DMS153 treated with DMSO at 0.1 percent for 48 hours (cell line): Measurements from ENCODE around the gene ELP5.

Experiments
- DNase-seq: peaks from one replicate; lab custom pipeline; 2025; ENCODE audit not compliant: unreplicated experiment; lab: John Stamatoyannopoulos, UW

The ELP5 gene

DNA sequence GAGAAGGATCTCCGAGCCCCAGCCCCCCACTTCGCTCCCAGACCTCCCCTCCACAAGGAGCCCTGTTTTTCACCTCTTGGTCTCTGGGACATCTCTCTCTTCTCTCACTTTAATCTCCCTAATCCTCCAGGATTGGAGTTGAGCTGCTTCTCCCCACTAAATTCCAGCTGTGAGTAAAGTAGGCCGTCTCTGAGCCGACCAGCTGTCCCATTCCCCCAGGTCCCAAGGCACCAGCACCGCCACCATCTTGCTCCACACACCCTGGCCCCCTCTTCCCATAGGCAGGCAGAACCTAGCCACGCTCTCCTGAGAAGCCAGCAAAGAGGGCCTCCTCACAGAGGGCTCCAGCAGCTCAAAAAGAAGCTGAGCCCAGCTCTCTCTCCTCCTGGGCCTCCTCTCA lies 33.3 kb upstream of the ELP5 start:
- DNase-seq = no peak

DNA sequence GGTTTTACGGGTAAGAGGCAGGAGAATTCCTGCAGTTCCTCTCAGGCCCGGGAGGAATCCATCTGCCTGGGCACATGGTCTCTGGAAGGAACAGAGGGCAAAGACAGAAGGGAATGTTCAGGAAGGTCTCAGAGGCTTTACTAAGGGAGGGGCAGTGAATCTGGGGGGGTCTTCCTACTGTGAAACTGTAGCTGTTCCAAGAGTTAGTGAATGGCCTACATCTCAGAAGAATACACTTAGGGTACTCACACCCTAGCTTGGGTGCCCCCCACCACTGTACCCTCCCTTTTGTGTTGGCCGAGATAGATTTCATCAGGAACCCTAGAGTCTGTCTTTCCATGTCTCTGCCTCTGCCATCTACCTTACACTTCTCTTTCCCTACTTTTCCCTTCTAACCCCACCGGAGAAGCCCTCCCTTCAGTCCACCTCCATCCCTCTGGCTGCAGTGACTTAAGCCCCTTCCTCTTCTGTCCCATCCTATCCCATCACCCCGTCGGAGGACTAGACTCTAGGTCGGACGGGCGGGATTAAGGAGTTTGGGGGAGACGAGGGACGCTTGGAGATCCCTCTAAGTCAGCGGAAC lies 32.7 kb upstream of the ELP5 start:
- no peak for DNase-seq

DNA sequence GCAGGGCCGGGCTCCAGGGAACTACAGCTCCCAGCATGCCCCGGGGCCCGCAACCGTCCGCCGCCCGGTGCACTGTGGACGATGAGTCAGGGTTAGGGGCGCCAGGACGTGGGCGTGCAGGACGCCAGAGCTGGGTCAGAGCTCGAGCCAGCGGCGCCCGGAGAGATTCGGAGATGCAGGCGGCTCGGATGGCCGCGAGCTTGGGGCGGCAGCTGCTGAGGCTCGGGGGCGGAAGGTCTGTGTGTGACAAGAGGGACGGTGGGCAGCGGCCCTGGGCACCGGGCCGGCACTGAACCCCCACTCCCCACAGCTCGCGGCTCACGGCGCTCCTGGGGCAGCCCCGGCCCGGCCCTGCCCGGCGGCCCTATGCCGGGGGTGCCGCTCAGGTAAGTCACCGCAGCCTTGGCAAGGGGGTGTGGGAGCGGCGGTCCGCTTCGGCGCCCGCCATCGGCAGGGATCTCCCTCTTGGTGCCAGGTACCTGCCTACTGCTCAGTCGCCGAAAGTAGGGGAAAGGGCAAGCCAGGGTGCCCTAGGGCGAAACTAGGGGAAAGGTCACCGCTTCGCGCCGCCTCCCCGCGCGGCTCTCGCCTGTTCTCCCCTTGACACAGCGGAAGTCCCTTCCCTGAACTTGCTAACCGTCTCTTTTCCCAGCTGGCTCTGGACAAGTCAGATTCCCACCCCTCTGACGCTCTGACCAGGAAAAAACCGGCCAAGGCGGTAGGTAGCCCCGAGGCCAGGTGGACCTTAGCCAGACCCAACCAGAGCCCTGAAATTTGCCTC lies 32.0 kb upstream of the ELP5 start, which contains the start of the genes ACADVL and DLG4:
Gene ACADVL (plus strand): TSS at position 127 of the 781 bp plus-strand sequence. CDS start 47 bp downstream, at position 174.
Gene DLG4 (minus strand): TSS at position 25 of the 781 bp plus-strand sequence.
- DNase-seq = peak; percentile 10

DNA sequence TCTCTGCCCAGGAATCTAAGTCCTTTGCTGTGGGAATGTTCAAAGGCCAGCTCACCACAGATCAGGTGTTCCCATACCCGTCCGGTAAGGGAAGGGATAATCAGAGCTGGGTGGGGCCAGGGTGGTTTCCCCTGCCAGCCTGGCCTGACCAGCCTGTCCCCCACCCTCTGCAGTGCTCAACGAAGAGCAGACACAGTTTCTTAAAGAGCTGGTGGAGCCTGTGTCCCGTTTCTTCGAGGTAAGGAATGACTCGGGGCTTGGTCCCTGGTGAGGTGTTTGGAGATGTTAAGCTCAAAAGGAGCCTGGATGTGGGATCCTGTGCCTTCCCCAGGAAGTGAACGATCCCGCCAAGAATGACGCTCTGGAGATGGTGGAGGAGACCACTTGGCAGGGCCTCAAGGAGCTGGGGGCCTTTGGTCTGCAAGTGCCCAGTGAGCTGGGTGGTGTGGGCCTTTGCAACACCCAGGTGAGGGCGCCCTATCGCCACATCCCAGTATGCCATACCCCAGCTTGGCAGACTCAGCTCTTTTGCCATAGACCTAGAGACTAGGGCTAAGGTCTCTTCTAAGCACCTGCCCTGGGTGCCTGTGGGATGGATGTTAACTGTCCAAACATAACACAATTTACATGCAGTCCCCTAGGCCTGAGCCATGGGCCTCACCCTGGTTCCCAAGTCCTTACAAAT lies 31.3 kb upstream of the ELP5 start:
- DNase-seq = no peak

- DNase-seq = no peak
These were observed 30.5 kb upstream of the ELP5 start for GRCh38 chr17:7221278-7222092.

DNA sequence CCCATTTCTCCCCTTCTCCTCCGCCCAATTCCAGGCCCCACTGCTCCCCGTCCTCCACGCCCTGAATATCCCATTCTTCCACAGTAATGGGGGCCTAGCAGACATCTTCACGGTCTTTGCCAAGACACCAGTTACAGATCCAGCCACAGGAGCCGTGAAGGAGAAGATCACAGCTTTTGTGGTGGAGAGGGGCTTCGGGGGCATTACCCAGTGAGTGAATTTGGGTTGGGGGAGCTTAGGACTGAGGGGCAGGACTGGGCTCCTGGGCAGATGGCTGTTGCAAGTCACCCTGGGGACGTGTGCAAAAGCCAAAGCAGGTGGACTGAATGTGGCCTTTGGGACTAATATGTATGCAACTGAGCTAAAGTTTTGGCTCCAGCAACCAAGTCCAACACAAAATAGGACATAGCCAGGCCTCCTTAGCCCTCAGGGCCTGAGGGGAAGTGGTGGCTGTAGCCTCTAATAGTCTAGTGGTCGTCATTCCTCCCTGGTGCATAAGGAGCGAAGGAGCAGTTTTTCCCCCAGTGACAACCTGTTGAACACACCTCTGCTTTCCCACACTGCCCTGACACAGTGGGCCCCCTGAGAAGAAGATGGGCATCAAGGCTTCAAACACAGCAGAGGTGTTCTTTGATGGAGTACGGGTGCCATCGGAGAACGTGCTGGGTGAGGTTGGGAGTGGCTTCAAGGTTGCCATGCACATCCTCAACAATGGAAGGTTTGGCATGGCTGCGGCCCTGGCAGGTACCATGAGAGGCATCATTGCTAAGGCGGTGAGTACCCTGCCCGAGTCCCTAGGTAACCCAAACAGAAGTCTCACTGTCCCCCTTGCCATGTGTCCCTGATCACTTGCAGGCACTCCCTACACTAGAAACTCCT lies 29.7 kb upstream of the ELP5 start:
- DNase-seq = no peak

- DNase-seq = no peak
These were observed 29.1 kb upstream of the ELP5 start for GRCh38 chr17:7222972-7223292.

DNA sequence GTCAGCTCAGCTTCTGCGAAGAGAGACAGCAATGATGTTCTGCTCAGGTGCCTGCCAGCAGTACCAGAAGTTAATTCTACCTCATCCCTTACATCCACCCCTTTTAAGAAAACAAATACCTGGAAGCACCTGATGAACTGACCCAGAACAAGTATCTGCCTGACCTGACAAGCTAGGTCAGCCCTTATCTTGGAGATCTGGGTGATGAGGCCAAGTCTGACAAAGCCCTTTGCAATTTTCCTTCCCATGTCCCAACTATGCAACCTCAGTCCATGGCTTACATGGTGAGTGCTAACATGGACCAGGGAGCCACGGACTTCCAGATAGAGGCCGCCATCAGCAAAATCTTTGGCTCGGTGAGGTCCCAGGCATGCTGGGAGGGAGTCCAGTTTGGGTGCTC lies 28.6 kb upstream of the ELP5 start:
- DNase-seq = no peak

DNA sequence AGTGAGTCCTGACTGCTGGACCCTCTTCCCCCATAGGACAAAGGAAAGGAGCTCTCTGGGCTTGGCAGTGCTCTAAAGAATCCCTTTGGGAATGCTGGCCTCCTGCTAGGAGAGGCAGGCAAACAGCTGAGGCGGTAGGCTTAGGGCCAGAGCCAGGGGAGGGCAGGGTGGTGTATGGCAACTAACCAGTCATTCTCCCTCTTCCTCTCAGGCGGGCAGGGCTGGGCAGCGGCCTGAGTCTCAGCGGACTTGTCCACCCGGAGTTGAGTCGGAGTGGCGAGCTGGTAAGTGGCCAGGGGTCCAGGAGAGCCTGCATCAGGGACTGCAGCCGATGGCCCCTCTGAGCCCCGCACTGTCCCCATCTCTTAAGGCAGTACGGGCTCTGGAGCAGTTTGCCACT lies 27.9 kb upstream of the ELP5 start:
- no peak for DNase-seq

- DNase-seq = no peak
These were observed 27.3 kb upstream of the ELP5 start for GRCh38 chr17:7224661-7225111.

- DNase-seq = no peak
These were observed 26.2 kb upstream of the ELP5 start for GRCh38 chr17:7225711-7226331.

- no peak for DNase-seq
These were observed 25.0 kb upstream of the ELP5 start for GRCh38 chr17:7226721-7227710.

DNA sequence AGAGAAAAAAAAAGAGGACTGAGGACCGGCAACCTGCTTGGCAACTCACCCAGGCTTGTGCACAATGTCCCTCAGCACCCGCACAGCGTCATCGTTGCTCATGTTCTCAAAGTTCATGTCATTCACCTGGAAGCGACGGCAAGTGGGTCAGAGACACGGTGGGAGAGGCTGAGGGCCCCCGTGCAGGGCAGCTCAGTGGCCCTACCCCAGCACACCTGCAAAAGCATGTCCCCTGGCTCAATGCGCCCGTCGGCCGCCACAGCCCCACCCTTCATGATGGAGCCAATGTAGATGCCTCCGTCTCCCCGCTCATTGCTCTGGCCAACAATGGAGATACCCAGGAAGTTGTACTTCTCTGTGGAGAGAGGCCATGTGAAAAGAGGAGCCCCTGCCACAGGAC lies 23.1 kb upstream of the ELP5 start:
- DNase-seq = no peak

GRCh38 chr17:7229504-7229903 lies 22.5 kb upstream of the ELP5 start:
- no peak for DNase-seq

DNA sequence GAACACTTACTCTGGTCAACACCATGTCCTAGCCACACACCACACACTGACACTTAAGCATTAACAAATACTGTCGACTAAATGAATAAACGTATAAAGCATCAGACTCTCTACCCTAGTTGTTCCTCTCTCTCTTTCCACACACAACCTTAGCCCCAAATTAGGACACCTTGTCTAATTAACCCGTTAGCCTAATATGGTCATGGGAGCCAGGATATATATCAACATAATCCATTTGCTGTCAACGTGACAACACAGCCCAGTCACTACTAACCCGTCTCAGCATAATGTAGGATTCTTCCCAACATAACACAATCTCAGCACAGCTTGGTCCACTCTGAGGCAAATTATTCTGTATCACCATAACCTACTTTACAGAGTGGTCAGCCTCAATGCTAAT lies 19.9 kb upstream of the ELP5 start:
- DNase-seq = no peak

- DNase-seq = no peak
These were observed 18.3 kb upstream of the ELP5 start for GRCh38 chr17:7233701-7234082.

DNA sequence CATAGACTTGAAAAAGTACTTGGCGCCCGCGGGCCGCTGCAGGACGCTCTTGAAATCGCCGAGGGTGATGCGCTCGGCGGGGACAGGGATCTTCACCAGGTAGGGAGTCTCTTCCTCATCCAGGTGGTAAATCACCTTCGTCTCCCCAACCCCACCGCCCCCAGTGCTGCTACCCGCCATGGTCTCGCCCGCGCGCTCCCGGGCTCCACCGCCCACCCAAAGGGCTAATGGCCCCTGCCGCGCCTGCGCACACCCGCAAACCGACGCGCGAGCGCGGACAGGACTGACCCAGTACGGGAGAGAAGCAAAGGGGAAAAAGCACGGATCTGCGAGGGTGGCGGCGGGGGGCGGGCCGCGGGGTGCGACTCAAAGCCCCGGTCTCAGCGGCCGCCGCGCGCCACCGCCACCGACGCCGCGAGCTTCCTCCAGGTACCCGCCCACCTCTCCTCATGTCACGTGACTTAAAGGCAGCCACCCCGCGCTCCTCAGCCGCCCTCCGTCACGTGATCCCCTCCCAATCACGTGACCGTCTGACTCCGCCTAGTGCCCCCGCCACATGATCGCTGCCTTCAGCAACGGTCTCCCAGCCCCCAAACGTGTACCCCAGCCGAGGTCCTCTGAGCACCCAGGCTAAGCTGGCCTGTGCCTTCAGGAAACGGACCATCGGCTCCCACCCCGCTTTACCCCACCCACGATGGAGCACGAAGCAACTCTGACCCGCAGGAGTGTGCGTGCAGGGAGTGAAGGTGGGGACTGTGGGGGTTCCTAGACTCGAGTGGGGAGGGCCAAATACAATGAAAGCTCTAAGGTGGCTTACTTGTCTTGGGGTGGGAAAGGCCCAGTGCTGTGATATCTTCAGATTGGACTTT lies 17.7 kb upstream of the ELP5 start, which contains the start of gene DVL2:
Gene DVL2 (minus strand): TSS at position 435 of the 869 bp plus-strand sequence. CDS start 255 bp downstream, at position 180.
- DNase-seq = peak; percentile 22
